Neural cell (in vitro differentiated cells): Measurements from ENCODE around the gene RDH11.

Experiments used
- CTCF ChIP-seq: fragments of 450-650 bp; IDR thresholded peaks from 2 replicates; pipeline ENCODE4 v1.5.1; 2014; ENCODE audit warnings: antibody characterized with exemption, mild to moderate bottlenecking, moderate library complexity; ENCODE audit not compliant: poor library complexity, severe bottlenecking
- EZH2 ChIP-seq: fragments of 200-600, 300-800 bp; shearing (Covaris generic), sonication (generic); IDR thresholded peaks from 2 replicates; pipeline ENCODE4 v1.6.1; 2014; ENCODE audit warnings: antibody characterized with exemption, low read length, borderline replicate concordance, mild to moderate bottlenecking; ENCODE audit not compliant: insufficient read depth, poor library complexity, severe bottlenecking
- MXI1 ChIP-seq: fragments of 450-650 bp; conservative IDR thresholded peaks from 2 replicates; pipeline ENCODE4 v1.6.1; 2014; ENCODE audit warnings: antibody characterized with exemption, mild to moderate bottlenecking; ENCODE audit not compliant: poor library complexity, severe bottlenecking
- POLR2AphosphoS5 ChIP-seq: IDR thresholded peaks from 2 replicates; pipeline ENCODE4 v1.6.1; 2012
- RAD21 ChIP-seq: fragments of 450-650 bp; conservative IDR thresholded peaks from 2 replicates; pipeline ENCODE4 v1.6.1; 2014; ENCODE audit warnings: antibody characterized with exemption, mild to moderate bottlenecking, moderate library complexity
- REST ChIP-seq: IDR thresholded peaks from 2 replicates; pipeline ENCODE4 v1.6.1; 2012; ENCODE audit warnings: borderline replicate concordance
- SMC3 ChIP-seq: fragments of 450-650 bp; conservative IDR thresholded peaks from 2 replicates; pipeline ENCODE4 v1.6.1; 2014; ENCODE audit warnings: antibody characterized with exemption, mild to moderate bottlenecking, moderate library complexity; ENCODE audit not compliant: poor library complexity
- TAF1 ChIP-seq: IDR thresholded peaks from 2 replicates; pipeline ENCODE4 v1.6.1; 2012; ENCODE audit warnings: low read depth

GRCh38 chr14:67641480-67641879 is 54.1 kb downstream of the RDH11 start:
- TF ChIP-seq CTCF: no peak
- TF ChIP-seq SMC3: no peak
- no peak for TF ChIP-seq TAF1
- no peak for TF ChIP-seq REST
- no peak for TF ChIP-seq MXI1
- no peak for TF ChIP-seq EZH2
- no peak for TF ChIP-seq POLR2AphosphoS5
- TF ChIP-seq RAD21: no peak
